Tibial nerve (tissue), 4 donors: ENCODE results near the gene S1PR3. TPM values are rescaled to one million over a fixed set of nuclear protein-coding genes. Genes with fewer than 3 reads are reported as not detected.
A peak's percentile ranks its signal among the peaks of the same experiment; 100 is the strongest.

ENCODE experiments used
- DNase-seq, 2 donors: peaks; one replicate each; pipeline ENCODE4 v3.0.0-alpha.2; 2019; ENCODE audit warnings: low spot score in 2 of 2
- H3K27ac ChIP-seq, 4 donors: fragments of 200-600 bp; sonication (generic) in 3 of 4; one replicate each; pipeline ENCODE4 v1.5.1; 2017 to 2019; ENCODE audit warnings: mild to moderate bottlenecking in 1 of 4
- H3K27me3 ChIP-seq, 2 donors: fragments of 200-600 bp; sonication (generic) in 1 of 2; one replicate each; pipeline versions ENCODE4 v1.5.1 to v1.6.0; 2017 to 2019
- H3K36me3 ChIP-seq, 3 donors: fragments of 200-600 bp; sonication (generic); one replicate each; pipeline ENCODE4 v1.5.1; 2018 to 2019
- H3K4me1 ChIP-seq, 4 donors: fragments of 200-600 bp; sonication (generic) in 3 of 4; one replicate each; pipeline ENCODE4 v1.5.1; 2017 to 2019
- H3K4me3 ChIP-seq, 4 donors: fragments of 200-600 bp; sonication (generic) in 3 of 4; one replicate each; pipeline ENCODE4 v1.5.1; 2017 to 2019; ENCODE audit warnings: mild to moderate bottlenecking in 1 of 4, moderate library complexity in 1 of 4
- H3K9me3 ChIP-seq, 4 donors: fragments of 200-600 bp; sonication (generic) in 3 of 4; one replicate each; pipeline ENCODE4 v1.5.1; 2017 to 2019
- CTCF ChIP-seq, 5 experiments: fragments of 200-600 bp in 3 of 5; fragments of 450-650 bp in 2 of 5; sonication (generic) in 3 of 5; IDR thresholded peaks; one replicate each; pipeline ENCODE4 v1.5.1; 2016 to 2019; ENCODE audit warnings: antibody characterized with exemption in 5 of 5, mild to moderate bottlenecking in 3 of 5, moderate library complexity in 2 of 5
- EP300 ChIP-seq, 2 donors: sonication (generic); formaldehyde crosslinking; IDR thresholded peaks; one replicate each; pipeline ENCODE4 v1.6.1; 2017; ENCODE audit warnings: antibody characterized with exemption in 2 of 2, mild to moderate bottlenecking in 1 of 2
- POLR2A ChIP-seq, 2 donors: fragments of 450-650 bp; IDR thresholded peaks; one replicate each; pipeline ENCODE4 v1.6.1; 2017; ENCODE audit warnings: antibody characterized with exemption in 2 of 2, mild to moderate bottlenecking in 2 of 2, moderate library complexity in 2 of 2
- WGBS, 2 donors: methylation state at CpG; one replicate each; pipeline ENCODE4 v1.1.5; 2018; 5-methylcytosine and 5-hydroxymethylcytosine counted together
- total RNA-seq, 4 donors: library from RNA; depleted of rRNA; stranded (reverse); fragments of >200 nt; gene quantifications; one replicate each; pipeline ENCODE4 v1.1.0, GENCODE V29; 2016

The S1PR3 gene
- total RNA-seq, 4 donors from 2014 or later = 13.0 to 25.8 (median 14.5) TPM

GRCh38 chr9:88951155-88951542, 40.1 kb upstream of the S1PR3 start:
- H3K27me3 ChIP-seq = no peaks in the 10 kb centered on the region
- no peaks in the 10 kb centered on the region for H3K9me3 ChIP-seq
- WGBS, 2 donors = 100% methylated on average over 1 of the region's 1 CpG
- no peak overlapping the region for H3K4me3 ChIP-seq
- no peaks in the 10 kb centered on the region for H3K36me3 ChIP-seq
- no peak for TF ChIP-seq EP300 (IDR thresholded peaks at IDR 0.05)
- DNase-seq = no peak
- H3K27ac ChIP-seq = peak overlapping the region in 1 of 4 donors; percentile 73
- H3K4me1 ChIP-seq = peaks cover 0 to 41% (median 18%) of the 10 kb centered on the region in 4 donors

GRCh38 chr9:88952086-88952615, 39.1 kb upstream of the S1PR3 start:
- H3K4me1 ChIP-seq = peaks cover 0 to 41% (median 18%) of the 10 kb centered on the region in 4 donors
- H3K27ac ChIP-seq = peak overlapping the region in 1 of 4 donors; percentile 88
- H3K36me3 ChIP-seq = no peaks in the 10 kb centered on the region
- no peaks in the 10 kb centered on the region for H3K27me3 ChIP-seq
- TF ChIP-seq POLR2A (IDR thresholded peaks at IDR 0.05) = no peak
- no peak for TF ChIP-seq CTCF (IDR thresholded peaks at IDR 0.05)
- TF ChIP-seq EP300 (IDR thresholded peaks at IDR 0.05) = no peak
- no peaks in the 10 kb centered on the region for H3K9me3 ChIP-seq
- H3K4me3 ChIP-seq = no peak overlapping the region
- DNase-seq = no peak
- 84 to 86% methylated on average over 2 of the region's 2 CpGs for WGBS, 2 donors

- DNase-seq = no peak
- Histone ChIP-seq H3K9me3 (no peaks in the 10 kb centered on the region), H3K4me1 (peaks cover 0 to 41% (median 18%) of the 10 kb centered on the region in 4 donors), H3K27ac (peak overlapping the region; percentile 20 to 88 (median 74)), H3K27me3 (no peaks in the 10 kb centered on the region), H3K4me3 (no peak overlapping the region), H3K36me3 (no peaks in the 10 kb centered on the region)
- WGBS, 2 donors = 66 to 93% methylated on average over 4 of the region's 4 CpGs
- TF ChIP-seq EP300 (IDR thresholded peaks at IDR 0.05) (no peak), POLR2A (IDR thresholded peaks at IDR 0.05) (no peak), CTCF (IDR thresholded peaks at IDR 0.05) (no peak)
Measured at GRCh38 chr9:88952976-88953375, 38.3 kb upstream of the S1PR3 start.

GRCh38 chr9:88953381-88954029, 37.8 kb upstream of the S1PR3 start:
- H3K27ac ChIP-seq = peak overlapping the region; percentile 20 to 88 (median 74)
- H3K4me1 ChIP-seq = peaks cover 0 to 41% (median 18%) of the 10 kb centered on the region in 4 donors
- peak overlapping the region in 1 of 4 donors; percentile 3 for H3K4me3 ChIP-seq
- no peaks in the 10 kb centered on the region for H3K9me3 ChIP-seq
- TF ChIP-seq CTCF (IDR thresholded peaks at IDR 0.05) (no peak), EP300 (IDR thresholded peaks at IDR 0.05) (peak in 1 of 2 donors; percentile 67)
- DNase-seq = no peak
- no peaks in the 10 kb centered on the region for H3K36me3 ChIP-seq
- no peaks in the 10 kb centered on the region for H3K27me3 ChIP-seq
- WGBS, 2 donors = 30 to 48% methylated on average over 6 of the region's 6 CpGs

- no peaks in the 10 kb centered on the region for H3K36me3 ChIP-seq
- peak overlapping the region in 3 of 4 donors; percentile 65 to 88 (median 84) for H3K27ac ChIP-seq
- DNase-seq = no peak
- TF ChIP-seq POLR2A (IDR thresholded peaks at IDR 0.05) (no peak), CTCF (IDR thresholded peaks at IDR 0.05) (no peak), EP300 (IDR thresholded peaks at IDR 0.05) (no peak)
- 52 to 83% methylated on average over 2 of the region's 2 CpGs for WGBS, 2 donors
- H3K4me1 ChIP-seq = peaks cover 0 to 41% (median 18%) of the 10 kb centered on the region in 4 donors
- no peaks in the 10 kb centered on the region for H3K9me3 ChIP-seq
- H3K27me3 ChIP-seq = no peaks in the 10 kb centered on the region
- H3K4me3 ChIP-seq = no peak overlapping the region
Measured at GRCh38 chr9:88954066-88954465, 37.2 kb upstream of the S1PR3 start.
